ENCODE measurements around the gene RIC3. TPM values are rescaled to one million over a fixed set of nuclear protein-coding genes. Genes with fewer than 3 reads are reported as not detected.
A peak's percentile ranks its signal among the peaks of the same experiment; 100 is the strongest.

The RIC3 gene
- total RNA-seq, 4 donors from 2014 or later: 3.6 to 12.0 (median 8.2) TPM

- ATAC-seq (ENCODE audit: low FRiP score): no peak
- DNase-seq (ENCODE audit: low spot score): peak; percentile 2
- no peak for TF ChIP-seq CTCF (IDR thresholded peaks at IDR 0.05)
Observed at GRCh38 chr11:8071616-8072581, 96.9 kb downstream of the RIC3 start.

GRCh38 chr11:8070417-8071115 is 98.3 kb downstream of the RIC3 start:
- TF ChIP-seq CTCF (IDR thresholded peaks at IDR 0.05): no peak
- DNase-seq (ENCODE audit: low spot score) (no peak), ATAC-seq (ENCODE audit: low FRiP score) (peak; percentile 58)

GRCh38 chr11:8069771-8070170 is 99.1 kb downstream of the RIC3 start:
- ATAC-seq (ENCODE audit: low FRiP score) (no peak), DNase-seq (ENCODE audit: low spot score) (no peak)
- TF ChIP-seq CTCF (IDR thresholded peaks at IDR 0.05): no peak

- DNase-seq (ENCODE audit: low spot score): peak; percentile 24
- ATAC-seq (ENCODE audit: low FRiP score): peak; percentile 85
- no peak for TF ChIP-seq CTCF (IDR thresholded peaks at IDR 0.05)
Observed at GRCh38 chr11:8068605-8069221, 100.1 kb downstream of the RIC3 start.

DNA sequence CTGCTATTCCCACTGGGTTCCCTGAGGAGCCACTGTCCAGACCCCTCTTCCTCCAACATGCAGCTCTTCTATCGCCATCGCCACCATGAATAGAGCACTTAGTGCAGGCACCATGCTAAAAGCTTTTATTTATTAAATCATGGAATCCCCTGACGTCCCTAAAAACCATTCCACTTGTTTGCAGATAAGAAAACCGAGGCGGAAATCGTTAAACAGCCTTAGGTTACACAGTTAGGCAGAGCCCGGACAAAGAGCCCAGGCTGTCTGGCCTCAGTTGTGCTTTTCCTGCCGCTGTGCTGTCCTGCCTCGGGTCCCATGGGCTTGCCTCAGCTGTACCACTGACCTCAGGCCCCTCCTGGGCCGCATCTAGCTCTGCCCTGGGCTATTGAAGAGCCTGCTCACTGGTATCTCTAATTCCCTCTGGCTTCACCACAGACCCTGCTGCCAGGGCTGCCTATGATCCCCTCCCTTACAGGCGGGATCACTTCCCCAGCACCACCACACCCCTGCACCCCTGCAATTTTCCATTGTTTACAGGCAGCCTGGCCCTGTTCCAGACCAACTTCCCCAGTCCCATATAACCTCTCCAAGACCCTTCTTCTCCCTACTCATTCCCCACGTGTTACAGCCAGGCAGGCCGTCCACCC is 100.8 kb downstream of the RIC3 start:
- no peak for ATAC-seq (ENCODE audit: low FRiP score)
- peak; percentile 23 for DNase-seq (ENCODE audit: low spot score)
- TF ChIP-seq CTCF (IDR thresholded peaks at IDR 0.05): no peak

DNA sequence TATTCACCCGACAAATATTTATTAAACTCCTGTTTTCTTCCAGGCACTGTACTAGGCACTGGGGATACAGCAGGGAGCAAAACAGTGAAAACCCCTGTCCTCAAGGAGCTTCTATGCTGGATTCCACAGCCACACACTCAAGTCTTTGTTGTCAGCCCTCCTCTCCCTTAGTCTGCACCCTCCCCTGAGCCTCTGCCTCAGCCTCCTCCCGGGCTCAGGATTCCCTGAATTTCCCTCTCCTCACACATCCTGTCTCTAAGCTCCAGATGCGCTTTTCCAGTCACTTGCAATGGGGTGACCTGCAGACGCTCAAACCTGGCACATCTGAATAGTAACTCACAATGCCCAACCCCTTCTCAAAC is 101.3 kb downstream of the RIC3 start:
- ATAC-seq (ENCODE audit: low FRiP score) (no peak), DNase-seq (ENCODE audit: low spot score) (peak; percentile 3)
- TF ChIP-seq CTCF (IDR thresholded peaks at IDR 0.05): no peak
